Upper lobe of right lung (tissue), 1 donor: ENCODE measurements around the gene SFXN3. TPM values are rescaled to one million over a fixed set of nuclear protein-coding genes. Genes with fewer than 3 reads are reported as not detected.
"Not testable (repeated sequence)": the region's sequence is repeated elsewhere in the genome, so short reads cannot be mapped to it uniquely, and the experiment has no call there.

Experiments
- ATAC-seq: fragments of 200-7000 bp; cut with Tn5 transposase; one replicate; pipeline ENCODE4 v1.9.1; 2020; ENCODE audit warnings: mild to moderate bottlenecking, moderate library complexity
- DNase-seq: peaks from one replicate; pipeline ENCODE4 v3.0.0-alpha.2; 2020
- H3K27ac ChIP-seq: fragments of 200-600 bp; one replicate; pipeline ENCODE4 v1.8.0; 2022
- H3K27me3 ChIP-seq: fragments of 200-600 bp; one replicate; pipeline ENCODE4 v1.8.0; 2022; ENCODE audit warnings: mild to moderate bottlenecking
- H3K36me3 ChIP-seq: fragments of 200-600 bp; one replicate; pipeline ENCODE4 v1.8.0; 2022
- H3K4me1 ChIP-seq: fragments of 200-600 bp; one replicate; pipeline ENCODE4 v1.8.0; 2022
- H3K4me3 ChIP-seq: fragments of 200-600 bp; one replicate; pipeline ENCODE4 v1.8.0; 2022; ENCODE audit warnings: mild to moderate bottlenecking
- H3K9me3 ChIP-seq: fragments of 200-600 bp; one replicate; pipeline ENCODE4 v1.8.0; 2022
- intact Hi-C: fragments of 100-400 bp; cut with DNase I; formaldehyde crosslinking; loops from one replicate; pipeline ENCODE4 v1.11.0; 2022
- total RNA-seq: library from RNA; stranded (reverse); fragmentation: NEBNext Ultra II Directional; extraction: Animal tissue kit (Norgen Biotek cat#: 25700); gene quantifications from one replicate; pipeline ENCODE4 v1.2.1, GENCODE V29; 2021
- TF ChIP-seq, protein P1 (sequence below): fragments of 200-600 bp; IDR thresholded peaks from one replicate; pipeline ENCODE4 v1.8.0; 2022; ENCODE audit warnings: antibody characterized with exemption
- donor health status: DM: no; HTN: yes; CAD: no; lungs with severe emphysema.

Gene SFXN3
- total RNA-seq, 1 donor from 2014 or later: 49.2 TPM

DNA sequence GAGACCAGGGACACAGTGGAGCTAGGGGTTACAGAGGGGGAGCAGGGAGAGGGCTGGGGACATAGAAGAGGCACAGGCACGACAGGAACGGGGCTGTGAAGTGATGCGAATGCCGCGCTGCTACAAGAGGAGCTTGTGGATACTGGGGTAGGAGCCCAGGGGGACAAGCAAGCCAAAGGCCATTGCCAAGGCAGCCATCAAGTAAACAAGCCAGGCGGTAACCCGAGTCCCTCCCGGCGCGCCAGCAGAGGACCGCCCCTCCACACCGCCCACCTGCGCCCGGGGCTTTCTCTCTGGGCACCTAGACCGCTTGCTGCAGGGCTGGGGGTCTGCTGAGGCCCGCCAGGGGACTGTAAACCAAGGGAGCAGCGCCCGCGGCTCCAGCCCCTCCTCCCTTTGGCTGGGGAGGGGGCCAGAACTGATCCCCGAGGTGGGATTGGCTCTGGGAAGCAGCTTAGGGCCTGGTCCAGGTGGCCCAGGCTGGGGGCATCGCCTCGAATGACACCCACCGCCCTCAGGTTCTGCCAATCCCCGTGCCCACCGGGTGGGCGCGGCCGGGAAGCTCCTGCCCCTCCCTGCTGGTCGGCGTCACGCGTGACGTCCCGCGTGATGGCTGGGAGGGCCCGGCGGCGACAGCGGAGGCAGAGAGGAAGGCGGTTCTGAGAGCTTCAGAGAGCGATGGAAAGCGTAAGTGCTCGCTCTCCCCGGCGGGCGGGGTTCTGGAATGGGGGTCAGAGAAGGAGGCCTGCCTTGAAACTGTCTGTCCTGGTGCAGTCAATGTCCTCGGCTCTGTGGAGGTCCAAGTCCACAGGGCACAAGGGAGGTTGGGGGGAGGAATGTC is 982 bp downstream of the SFXN3 start:
- peaks cover 26% of the 10 kb centered on the region for H3K36me3 ChIP-seq
- peak; percentile 92 for DNase-seq
- peak overlapping the region; percentile 94 for H3K27ac ChIP-seq
- no peaks in the 10 kb centered on the region for H3K9me3 ChIP-seq
- TF ChIP-seq, protein P1, sequence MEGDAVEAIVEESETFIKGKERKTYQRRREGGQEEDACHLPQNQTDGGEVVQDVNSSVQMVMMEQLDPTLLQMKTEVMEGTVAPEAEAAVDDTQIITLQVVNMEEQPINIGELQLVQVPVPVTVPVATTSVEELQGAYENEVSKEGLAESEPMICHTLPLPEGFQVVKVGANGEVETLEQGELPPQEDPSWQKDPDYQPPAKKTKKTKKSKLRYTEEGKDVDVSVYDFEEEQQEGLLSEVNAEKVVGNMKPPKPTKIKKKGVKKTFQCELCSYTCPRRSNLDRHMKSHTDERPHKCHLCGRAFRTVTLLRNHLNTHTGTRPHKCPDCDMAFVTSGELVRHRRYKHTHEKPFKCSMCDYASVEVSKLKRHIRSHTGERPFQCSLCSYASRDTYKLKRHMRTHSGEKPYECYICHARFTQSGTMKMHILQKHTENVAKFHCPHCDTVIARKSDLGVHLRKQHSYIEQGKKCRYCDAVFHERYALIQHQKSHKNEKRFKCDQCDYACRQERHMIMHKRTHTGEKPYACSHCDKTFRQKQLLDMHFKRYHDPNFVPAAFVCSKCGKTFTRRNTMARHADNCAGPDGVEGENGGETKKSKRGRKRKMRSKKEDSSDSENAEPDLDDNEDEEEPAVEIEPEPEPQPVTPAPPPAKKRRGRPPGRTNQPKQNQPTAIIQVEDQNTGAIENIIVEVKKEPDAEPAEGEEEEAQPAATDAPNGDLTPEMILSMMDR: peak; percentile 2
- peak; percentile 74 for ATAC-seq
- peak overlapping the region; percentile 89 for H3K4me3 ChIP-seq
- H3K4me1 ChIP-seq: peaks cover 13% of the 10 kb centered on the region
- intact Hi-C loops: loop anchor here (5.0 kb wide), 1 partner anchor 35 kb away; no protein-coding TSS in a partner anchor
- no peaks in the 10 kb centered on the region for H3K27me3 ChIP-seq

DNA sequence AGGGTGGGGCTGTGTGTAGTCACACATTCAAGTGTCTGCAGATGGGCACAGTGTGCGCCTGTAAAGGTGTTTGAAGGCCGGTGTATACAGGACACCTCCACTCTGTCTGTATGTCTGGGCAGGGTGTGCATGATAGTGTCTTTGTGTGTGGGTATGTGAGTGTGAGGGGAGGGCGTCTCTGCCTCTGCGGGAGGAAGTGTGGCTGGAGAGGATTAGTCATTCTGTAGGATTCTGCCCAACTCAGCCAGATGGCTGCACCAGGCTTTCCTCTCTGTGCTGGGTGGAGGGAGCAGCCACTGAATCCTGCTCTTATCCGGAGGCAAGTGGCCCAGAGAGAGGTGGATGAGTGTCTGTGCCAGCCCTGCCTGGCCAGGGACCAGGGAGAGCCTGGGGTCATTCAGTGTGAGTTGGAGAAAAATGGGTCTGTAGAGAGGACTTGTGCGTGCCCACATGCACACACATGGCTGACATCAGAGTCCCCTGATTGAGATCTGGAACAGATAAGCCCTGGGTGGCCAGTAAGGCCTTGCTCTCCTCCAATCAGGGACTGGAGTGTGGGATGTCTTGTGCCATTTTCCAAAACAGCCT is 1.7 kb downstream of the SFXN3 start:
- H3K36me3 ChIP-seq: peaks cover 33% of the 10 kb centered on the region
- H3K4me1 ChIP-seq: peaks cover 13% of the 10 kb centered on the region
- peak overlapping the region; percentile 94 for H3K27ac ChIP-seq
- H3K27me3 ChIP-seq: no peaks in the 10 kb centered on the region
- intact Hi-C loops: loop anchor here (5.0 kb wide), 1 partner anchor 35 kb away; no protein-coding TSS in a partner anchor
- H3K9me3 ChIP-seq: no peaks in the 10 kb centered on the region
- DNase-seq (no peak), ATAC-seq (peak; percentile 63)
- peak overlapping the region; percentile 89 for H3K4me3 ChIP-seq
- TF ChIP-seq, protein P1: no peak

- intact Hi-C loops: loop anchor here (5.0 kb wide), 1 partner anchor 34 kb away; no protein-coding TSS in a partner anchor
- Histone ChIP-seq H3K36me3 (peaks cover 38% of the 10 kb centered on the region), H3K4me3 (peak overlapping the region; percentile 89), H3K4me1 (peaks cover 13% of the 10 kb centered on the region), H3K27me3 (no peaks in the 10 kb centered on the region), H3K27ac (peak overlapping the region; percentile 94), H3K9me3 (no peaks in the 10 kb centered on the region)
- ATAC-seq (no peak), DNase-seq (no peak)
- TF ChIP-seq, protein P1: no peak
Observed at GRCh38 chr10:101033276-101033675, 2.2 kb downstream of the SFXN3 start.

DNA sequence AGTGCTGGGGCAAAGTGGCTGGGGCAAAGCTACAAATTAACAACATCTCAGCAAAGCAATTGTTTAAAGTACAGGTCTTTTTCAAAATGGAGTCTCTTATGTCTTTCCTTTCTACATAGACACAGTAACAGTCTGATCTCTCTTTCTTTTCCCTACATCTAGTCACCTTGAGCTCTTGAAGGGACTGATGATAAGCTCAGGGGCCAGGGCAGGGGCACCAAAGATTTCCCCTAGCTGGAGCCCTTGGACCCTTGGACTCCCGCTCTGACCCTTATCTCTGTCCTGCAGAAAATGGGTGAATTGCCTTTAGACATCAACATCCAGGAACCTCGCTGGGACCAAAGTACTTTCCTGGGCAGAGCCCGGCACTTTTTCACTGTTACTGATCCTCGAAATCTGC is 3.4 kb downstream of the SFXN3 start:
- H3K27ac ChIP-seq, H3K9me3 ChIP-seq, DNase-seq, H3K4me3 ChIP-seq, H3K27me3 ChIP-seq, ATAC-seq: not testable (repeated sequence)
- H3K4me1 ChIP-seq: peaks cover 13% of the 10 kb centered on the region
- intact Hi-C loops: loop anchor here (5.0 kb wide), 1 partner anchor 33 kb away; no protein-coding TSS in a partner anchor
- H3K36me3 ChIP-seq: peaks cover 49% of the 10 kb centered on the region

DNA sequence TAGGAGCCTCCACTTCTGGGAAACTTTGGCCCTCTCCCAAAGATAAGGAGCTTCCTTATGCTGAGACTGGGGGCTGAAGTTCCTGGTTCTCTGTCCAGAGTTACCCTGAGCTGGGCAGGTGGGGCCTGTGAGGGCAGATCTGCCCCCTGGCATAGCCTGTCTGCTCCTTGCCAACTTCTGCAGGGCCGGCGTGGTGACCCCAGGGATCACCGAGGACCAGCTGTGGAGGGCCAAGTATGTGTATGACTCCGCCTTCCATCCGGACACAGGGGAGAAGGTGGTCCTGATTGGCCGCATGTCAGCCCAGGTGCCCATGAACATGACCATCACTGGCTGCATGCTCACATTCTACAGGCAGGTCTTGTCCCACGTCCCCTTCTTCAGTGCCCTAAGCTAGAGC is 4.3 kb downstream of the SFXN3 start:
- TF ChIP-seq, protein P1: no peak
- H3K4me1 ChIP-seq: peaks cover 13% of the 10 kb centered on the region
- peaks cover 57% of the 10 kb centered on the region for H3K36me3 ChIP-seq
- no peak overlapping the region for H3K4me3 ChIP-seq
- H3K27ac ChIP-seq: no peak overlapping the region
- intact Hi-C loops: no loop called here
- DNase-seq: no peak
- H3K9me3 ChIP-seq: no peaks in the 10 kb centered on the region
- ATAC-seq: no peak
- H3K27me3 ChIP-seq: no peaks in the 10 kb centered on the region
